GM18868 (cell line): ENCODE results near the gene ZSCAN10.

ENCODE experiments used
- ATAC-seq: cut with Tn5 transposase; IDR thresholded peaks from one replicate; pipeline ENCODE4 v1.9.1; 2021; ENCODE audit warnings: mild to moderate bottlenecking, moderate library complexity; ENCODE audit not compliant: unreplicated experiment

Gene ZSCAN10

DNA sequence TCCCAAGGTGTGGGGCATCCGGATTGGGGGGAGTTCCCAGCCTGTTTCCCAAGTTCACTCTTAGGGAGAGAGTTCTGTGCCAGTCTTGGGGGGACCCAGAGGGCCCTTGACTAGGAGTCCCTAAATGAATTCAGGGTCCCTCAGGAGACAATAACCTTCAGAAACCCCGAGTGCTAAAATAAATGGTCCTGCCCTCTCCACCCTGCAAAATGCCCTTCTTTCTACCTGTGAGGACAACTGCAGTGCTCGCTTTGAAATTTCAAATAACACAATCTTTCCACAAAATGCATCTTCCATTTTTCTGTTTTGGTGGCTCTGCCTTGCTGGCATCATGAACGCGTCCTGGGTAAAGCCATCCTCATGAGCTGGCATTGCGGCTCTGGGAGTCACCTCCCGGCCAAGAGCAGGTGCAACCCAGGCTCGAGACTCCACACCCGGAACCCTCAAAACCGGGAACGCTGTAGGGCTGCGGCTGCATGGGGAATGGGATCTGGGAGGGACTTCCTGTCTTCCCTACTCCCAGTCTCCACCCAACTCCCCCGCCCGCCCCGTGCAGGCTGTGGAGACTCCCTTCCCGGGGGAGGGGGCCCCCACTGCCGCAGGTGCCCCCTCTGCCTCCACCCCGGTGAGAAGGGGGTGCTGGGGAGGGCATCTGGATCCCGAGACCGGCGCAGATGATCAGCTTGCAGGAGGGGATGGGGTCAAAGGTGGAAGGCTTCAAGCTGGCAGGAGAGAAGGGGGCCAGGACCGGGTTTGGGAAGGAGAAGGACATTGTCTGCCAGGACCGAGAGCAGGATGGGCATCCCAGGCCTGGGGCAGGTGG, 13.2 kb upstream of the ZSCAN10 start, which contains the start of gene ZNF205:
ZNF205 (plus strand) TSS at position 529 of the 823 bp plus-strand sequence. CDS start 845 bp downstream, outside the sequence.
- no peak for ATAC-seq

DNA sequence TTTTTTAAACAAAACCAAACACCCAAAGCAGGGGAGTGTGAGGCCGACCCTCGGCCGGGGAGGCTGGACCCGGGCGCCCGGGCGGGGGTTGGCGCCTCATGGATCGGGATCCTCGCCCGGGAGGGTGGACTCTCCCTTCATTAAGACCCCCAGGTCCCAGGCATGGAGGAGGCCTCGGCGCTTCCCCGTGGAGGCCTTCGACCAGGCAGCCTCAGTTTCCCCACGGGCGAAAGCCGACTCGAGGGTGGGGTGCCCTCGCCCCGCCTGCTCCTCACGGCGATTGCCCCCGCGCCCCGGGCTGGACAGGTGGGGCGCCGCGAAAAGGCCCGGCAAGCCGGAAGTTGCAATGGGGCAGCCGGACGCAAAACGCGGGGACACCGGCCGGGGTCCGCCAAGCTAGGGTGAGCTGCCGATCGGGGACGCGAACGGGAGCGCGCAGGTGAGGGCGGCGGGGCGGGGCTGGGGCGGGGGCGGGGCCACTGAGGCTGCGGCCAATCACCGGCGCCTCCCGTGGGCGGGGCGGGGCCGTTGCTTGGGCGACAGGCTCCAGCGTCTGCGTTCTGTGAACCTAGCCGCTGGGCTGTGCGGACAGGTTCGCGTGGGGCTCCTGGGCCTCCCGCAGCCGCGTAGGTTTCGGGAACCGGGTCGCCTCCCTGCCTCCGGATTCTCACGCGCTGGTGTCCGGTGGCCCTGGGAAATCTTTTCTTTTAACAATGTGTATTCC, 7.3 kb upstream of the ZSCAN10 start:
- ATAC-seq: peak; percentile 87

DNA sequence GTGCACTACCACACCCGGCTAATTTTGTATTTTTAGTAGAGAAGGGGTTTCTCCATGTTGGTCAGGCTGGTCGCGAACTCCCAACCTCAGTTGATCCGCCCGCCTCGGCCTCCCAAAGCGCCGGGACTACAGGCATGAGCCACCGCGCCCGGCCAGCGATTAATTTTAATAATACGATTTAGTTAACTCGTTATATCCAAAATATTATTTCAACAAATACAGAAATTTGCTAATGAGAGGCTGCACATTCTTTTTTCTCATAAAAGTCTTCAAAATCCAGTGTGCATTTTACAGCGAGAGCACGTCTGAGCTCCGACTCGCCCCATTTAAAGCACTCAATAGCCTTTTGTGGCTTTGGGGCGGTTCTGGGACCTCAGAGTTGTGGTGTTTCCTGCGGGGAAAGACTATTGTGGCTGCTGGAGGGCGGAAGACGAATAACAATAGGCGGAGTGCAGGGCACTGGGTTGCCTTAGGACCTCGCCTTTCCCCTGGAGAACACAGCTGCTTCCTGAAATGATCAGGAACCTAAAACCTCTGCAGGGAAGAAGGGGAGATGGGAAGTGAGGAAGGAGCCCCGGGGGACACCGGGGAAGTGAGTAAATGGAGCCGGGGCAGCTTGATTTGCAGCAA, 2.9 kb upstream of the ZSCAN10 start:
- ATAC-seq: no peak

DNA sequence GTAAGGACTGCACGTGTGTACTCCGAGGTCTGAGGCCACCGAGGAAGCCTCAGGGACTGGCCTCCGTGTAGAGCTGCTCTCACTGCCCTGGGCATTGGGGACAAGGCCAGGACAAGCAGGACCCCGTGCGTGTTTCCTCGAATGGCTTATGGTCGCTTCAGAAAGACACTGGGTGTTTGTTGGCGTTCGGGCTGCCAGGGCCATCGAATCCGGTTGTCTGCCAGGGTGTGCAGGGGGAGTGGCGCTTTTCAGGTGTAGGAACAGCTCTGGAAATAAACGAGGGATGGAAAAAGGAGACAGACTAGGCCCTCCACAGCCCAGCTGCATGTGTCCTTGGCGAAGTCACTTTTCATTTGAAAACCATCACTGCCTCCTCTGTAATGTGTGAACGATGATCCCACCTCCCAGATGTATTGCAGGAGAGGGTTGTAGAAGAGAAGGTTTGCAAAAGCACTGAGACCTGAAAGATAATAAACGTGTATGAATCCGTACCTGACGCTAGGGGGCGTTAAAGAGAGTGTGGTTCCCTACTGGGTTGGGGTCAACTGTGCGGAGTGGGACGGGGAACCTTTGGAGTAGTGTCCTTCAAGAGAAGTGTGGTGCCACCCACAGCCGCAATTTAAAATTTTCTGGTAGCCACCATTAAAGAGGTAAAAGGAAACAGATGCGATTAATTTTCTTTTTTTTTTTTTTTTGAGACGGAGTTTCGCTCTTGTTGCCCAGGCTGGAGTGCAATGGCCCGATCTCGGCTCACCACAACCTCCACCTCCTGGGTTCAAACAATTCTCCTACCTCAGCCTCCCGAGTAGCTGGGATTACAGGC, 2.1 kb upstream of the ZSCAN10 start:
- no peak for ATAC-seq

DNA sequence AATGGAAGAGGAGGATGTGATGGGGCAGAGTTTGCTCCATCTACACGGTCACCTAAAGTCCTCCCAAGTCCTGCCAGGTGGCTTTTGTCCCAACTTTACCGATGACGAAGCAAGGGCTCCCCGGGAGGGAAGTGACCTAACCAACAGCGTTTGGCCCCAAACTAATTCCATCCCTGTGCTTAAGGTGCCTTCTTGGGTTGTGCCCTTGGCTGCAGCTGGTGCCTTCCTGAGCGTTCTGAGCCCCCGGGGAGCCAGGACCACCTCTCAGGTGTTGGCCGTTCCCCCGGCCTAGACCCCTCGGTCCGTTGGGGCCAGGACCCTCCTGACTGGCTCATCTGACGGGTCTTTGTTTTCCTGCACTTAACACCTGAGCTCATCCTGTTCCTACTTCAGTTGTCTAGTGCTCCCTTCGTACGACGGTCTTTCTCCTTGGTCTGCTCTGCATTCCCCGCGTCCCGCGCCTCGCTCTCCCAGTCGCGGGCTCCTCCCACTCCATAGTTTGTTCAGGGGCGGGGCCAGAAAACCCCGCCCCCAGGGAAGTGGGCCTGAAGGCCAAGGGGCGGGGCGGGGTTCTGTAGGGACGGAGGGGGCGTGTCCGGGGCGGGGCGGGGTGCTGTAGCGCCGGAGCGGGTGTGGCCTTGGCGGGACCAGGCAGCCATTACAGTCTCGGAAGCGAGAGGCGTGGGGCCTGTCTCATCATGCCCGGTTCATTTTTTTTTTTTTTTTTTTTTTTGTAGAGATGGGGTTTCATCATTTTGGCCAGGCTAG, 822 bp upstream of the ZSCAN10 start:
- ATAC-seq: peak; percentile 57

DNA sequence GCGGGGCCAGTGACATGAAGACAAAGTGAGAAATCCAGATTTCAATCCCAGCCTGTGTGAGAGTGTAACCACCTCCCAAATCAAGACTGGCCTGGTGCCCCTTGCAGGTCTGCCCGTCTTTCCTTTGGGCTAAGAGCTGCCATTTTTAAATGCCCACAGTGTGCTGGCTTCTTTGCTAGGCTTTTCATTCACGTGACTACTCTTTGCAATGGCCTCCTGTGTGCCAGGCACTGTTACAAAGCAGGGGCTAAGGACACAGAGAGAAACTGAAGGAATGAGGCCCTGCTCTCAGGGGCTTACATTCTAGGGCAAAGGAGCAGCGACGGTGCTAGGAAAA, 269 bp upstream of the ZSCAN10 start:
- no peak for ATAC-seq

DNA sequence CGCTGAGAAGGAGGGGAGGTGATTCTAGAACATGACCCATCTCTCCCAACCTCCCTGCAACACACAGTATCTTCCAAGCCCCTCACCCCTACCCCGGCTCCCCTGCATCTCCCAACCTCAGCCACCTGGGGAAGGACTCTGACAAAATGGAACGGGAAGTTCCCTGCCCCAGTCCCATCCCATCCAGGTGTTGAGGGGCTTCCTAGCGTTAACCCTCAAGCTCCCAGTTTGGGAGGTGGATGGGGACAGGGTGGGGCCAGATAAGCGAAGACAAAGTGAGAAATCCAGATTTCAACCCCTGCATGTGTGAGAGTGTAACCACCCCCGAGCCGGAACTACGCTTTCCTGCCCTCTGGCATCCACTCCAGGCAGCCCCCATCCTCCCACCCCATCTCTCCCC, 1.8 kb downstream of the ZSCAN10 start:
- ATAC-seq: no peak

DNA sequence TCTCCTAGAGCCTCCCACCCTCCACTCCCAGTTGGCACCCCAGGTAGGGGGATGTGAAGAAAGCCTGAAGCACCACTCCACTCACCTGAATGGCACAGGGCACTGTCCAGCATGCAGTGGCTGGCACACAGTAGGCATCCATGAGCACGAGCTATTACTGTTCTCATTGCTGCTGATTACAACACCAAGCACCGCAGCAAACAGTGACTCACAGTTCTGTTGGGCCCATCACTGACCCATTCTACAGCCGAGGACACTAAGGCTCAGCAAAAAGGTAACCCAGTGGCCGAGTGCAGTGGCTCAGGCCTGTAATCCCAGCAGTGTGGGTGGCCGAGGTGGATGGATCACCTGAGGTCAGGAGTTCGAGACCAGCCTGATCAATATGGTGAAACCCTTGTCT, 2.7 kb downstream of the ZSCAN10 start:
- ATAC-seq: no peak

DNA sequence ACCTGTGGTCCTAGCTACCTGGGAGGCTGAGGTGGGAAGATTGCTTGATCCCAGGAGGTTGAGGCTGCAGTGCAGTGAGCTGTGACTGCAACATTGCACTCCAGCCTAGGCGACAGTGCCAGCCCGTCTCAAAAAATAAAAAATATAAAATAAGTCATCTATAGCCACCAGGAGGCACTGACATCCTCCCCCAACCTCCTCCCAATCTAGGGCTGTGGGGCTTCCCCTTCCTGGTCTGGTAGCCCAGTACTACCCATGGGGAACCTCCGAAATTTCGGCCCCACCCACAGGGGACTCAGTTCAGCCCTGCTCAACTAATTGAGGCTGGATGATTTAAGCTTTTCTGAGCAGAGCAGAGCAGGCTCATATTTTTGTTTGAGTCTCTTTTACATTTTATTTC, 3.2 kb downstream of the ZSCAN10 start:
- peak; percentile 78 for ATAC-seq

DNA sequence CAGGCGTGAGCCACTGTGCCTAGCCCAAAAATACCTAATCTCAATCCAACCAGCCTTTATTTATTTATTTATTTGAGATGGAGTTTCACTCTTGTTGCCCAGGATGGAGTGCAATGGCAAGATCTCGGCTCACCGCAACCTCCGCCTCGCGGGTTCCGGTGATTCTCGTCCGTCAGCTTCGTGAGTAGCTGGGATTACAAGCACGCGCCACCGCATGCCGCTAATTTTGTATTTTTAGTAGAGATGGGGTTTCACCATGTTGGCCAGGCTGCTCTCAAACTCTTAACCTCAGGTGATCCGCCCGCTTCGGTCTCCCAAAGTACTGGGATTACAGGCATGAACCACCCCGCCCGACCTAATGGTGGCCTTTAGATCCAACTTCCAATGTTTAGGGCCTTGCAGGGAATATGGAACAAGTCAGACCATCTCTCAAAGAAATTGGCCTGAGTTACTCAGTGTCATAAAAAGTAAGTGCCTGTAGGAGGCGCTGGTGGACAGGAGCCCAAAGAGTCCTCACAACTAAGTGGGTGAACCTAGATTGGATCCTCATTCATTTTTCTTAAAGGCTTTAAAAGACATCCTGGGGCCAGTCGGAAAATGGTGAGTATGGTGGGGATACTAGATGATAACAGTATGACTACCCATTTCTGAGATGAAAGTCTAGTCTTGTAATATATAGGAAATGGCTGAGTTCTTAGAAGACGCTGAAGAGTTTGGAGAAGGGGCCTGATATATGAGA, 4.6 kb downstream of the ZSCAN10 start:
- ATAC-seq: no peak

DNA sequence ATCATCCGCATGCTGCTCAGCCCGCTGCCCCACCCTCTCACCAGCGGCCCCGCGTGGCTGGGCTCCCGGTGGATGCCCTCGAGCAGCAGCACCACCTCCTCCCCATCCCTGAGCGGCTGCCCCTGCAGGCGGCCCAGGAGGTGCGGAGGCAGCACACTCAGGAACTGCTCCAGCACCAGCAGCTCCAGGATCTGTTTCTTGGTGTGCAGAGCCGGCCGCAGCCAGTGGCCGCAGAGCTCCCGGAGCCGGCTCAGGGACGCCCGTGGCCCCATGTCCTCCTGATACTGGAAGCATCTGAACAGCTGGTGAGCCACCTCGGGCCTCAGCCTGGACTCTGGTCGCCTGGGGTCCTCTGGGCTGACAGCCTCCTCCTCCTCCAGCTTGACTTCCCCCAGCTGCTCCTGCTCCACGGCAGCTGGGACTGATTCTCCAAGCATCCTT, 6.6 kb downstream of the ZSCAN10 start:
- no peak for ATAC-seq

DNA sequence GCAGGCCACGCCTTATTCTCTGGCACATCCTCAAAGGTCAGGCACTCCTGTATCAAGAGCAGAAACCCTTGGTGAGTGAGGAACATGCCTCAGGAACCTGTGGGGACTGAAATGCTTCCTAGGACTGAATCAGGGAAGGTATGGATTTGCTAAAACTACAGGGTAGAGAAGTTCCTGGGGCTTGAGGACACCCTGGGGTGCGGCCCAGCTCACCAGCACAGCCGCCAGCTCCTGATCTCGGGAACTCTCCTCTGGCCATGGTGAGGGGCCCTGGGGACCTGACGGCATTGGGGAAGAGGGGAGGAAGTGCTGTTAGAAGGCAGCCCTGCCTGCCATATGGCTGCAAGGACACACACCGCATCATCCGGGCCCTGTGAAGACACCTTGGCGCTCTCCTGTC, 7.5 kb downstream of the ZSCAN10 start:
- ATAC-seq: no peak

DNA sequence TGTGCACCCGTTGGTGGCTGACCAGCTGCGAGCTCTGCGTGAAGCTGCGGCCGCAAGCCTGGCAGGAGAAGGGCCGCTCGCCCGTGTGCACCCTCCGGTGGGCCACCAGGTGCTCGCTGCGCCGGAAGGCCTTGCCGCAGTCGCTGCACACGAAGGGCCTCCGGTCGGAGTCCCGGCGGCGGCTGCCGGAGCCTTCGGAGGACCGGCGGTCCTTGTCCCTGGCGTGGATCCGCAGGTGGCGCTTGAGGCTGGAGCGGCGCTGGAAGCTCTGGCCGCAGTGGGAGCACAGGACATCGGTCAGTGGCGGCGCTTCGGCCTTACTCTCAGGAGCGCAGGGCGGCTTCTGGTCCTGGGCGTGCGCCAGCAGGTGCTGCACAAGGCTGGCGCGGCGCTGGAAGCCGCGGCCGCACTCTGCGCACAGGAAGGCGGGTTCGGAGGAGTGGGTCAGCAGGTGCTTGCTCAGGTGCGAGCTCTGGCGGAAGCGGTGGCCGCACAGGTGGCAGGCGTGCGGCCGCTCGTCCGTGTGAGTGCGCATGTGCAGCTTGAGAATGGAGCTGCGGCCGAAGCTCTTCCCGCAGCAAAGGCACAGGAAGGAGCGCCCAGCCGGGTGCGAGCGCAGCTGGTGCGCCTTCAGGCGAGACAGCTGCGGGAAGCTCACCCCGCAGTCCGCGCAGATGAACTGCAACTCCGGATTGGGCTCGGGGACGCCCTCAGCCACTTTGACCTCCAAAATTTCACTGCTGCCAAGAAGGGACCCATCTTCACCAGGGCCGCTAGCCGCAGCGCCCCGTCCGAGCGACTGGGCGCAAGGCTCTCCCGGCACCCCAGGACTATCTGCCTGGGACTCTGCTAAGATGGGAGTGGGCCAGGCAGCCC, 9.1 kb downstream of the ZSCAN10 start:
- no peak for ATAC-seq

DNA sequence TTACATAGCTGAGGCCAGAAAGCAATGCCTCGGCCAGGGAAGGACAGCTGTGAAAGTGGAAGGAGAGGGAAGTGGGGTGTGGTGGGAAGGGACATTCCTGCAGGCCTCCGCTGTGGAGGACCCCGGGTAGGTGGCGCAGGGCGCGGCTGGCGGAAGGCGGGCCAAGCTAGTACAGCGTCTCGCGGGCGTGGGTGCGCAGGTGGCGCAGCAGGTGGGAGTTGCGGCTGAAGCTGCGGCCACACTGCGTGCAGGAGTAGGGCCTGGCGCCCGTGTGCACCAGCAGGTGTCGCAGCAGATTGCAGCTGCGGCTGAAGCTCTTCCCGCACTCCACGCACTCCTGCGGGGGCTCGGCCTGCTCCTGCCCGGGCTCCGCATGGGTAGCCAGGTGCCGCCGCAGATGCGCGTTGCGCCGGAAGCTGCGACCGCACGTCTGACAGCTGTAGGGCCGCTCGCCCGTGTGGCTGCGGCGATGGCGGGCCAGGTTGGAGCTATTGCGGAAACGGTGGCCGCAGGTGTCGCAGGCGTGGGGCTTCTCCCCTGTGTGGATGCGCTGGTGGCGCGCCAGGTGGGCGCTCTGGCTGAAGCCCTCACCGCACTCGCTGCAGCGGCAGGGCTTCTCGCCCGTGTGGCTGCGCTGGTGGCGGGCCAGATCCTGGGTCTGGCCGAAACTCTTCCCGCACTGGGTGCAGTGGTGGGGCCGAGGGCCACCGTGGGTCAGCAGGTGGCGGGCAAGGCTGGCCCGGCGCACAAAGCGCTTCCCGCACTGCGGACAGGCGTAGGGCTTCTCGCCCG, 10.0 kb downstream of the ZSCAN10 start:
- no peak for ATAC-seq

DNA sequence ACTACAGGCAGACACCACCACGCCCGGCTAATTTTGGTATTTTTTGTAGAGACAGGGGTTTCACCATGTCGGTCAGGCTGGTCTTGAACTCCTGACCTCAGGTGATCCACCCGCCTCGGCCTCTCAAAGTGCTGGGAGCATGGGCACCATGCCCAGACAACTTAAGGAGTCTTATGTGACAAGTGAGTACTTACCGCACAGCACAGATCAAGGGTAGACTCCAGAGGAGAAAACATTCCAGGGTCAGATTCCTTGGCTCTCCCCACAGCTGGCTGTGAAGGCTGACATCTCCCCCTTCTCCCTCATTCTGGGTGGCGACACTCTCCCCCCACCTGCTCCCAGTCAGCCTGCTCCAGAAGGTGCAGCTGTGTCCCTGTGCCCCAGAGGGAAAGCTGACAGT, 10.6 kb downstream of the ZSCAN10 start:
- ATAC-seq: no peak

DNA sequence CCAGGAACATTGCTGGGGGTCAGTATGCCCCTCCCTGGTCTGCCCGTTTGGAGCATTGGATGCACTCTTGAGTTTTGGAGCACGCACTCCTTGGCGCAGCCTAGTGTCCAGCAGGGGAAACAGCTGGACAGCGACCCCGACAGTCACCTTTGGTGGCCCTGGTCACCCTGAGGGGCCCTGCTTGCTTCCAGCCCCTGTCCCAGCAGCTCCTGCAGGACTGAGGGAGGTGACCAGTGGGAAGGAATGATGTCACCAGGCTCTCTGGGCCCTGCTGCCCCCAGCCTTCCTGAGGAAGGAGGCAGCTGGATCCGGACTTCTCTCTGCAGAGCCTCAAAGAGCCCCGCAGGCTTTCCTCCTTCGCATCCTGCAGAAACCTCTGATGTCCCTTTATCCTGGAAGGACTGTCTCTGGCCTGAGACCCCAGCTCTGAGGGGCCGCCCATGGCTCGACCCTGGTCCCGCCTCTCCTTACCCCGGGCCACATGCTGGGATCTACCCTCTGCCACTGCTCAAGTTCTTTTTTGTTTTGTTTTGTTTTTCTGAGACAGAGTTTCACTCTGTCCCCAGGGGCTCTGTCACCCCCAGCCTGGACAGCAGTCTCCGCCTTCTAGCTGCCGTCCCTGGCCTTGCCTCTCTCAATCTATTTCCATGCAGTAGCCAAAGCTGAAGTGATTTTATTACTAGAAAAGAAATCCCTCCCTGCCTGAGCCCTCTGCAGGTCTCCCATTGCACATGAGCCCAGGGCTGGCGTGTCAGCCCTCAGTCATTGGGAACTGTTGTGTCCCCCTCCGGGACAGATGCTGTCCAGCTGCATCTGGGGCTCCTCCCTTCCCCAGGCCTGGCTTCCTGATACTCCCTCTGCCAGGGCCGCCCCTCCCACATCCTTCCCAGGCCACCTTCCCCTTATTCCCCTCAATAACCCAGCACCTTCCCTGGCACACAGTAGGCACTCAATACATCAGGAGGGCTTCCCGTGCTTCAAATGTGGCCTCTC, 11.6 kb downstream of the ZSCAN10 start:
- no peak for ATAC-seq
